Epidermal melanocyte (primary cell): Measurements from ENCODE around the gene OSGIN1.

Experiments used
- DNase-seq: peaks from one replicate; pipeline ENCODE4 v3.0.0; 2011; ENCODE audit warnings: low spot score; ENCODE audit not compliant: insufficient read length

OSGIN1 gene

DNA sequence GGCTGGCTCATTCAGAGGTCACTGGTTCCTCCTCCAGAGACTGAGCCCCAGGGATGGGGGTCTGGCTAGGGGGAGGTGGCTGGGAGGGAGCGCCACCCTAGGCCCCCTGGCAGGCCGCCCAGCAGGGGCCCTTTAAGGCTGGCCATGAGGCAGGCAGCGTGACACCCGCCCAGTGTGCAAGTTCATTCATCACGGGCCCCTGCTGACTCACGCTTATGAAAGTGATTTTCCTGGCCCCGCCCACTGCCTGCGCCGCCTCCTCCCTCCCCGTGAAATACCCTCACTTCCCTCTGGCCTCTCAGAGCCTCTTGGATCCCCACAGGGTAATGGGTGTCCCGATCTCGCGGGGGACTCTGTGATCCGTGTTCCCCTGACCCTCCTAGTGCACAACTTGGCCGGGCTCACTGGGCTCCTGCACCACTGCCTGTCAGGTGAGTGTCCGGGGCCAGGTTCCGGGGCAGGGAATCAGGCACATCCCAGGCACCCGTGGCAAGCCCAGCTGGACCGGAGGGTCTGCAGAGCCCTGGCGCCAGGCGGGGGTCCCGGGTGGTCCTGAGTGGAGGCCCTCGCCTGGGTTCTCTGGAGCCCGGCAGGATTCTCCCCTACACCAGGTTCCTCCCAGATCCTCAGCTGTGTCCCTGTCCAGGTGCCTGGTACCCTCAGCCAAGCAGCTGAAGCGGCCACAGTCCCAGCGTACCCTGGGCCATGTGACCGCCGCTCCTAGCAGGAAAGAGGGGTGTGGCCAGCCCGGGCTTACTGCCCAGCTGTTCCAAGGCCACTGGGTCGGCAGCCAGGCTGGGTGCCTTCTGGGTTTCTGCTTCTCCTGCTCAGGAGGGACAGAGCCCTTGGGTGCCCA is at the start of gene OSGIN1:
Gene OSGIN1, plus strand, starts transcription at position 301 of the 856 bp plus-strand sequence. CDS start 4,432 bp downstream, outside the sequence.
- DNase-seq = peak; percentile 82

- no peak for DNase-seq
Observed at GRCh38 chr16:83903751-83904150, 49.3 kb upstream of the OSGIN1 start.

- DNase-seq = no peak
Observed at GRCh38 chr16:83906683-83907082, 46.4 kb upstream of the OSGIN1 start.

DNA sequence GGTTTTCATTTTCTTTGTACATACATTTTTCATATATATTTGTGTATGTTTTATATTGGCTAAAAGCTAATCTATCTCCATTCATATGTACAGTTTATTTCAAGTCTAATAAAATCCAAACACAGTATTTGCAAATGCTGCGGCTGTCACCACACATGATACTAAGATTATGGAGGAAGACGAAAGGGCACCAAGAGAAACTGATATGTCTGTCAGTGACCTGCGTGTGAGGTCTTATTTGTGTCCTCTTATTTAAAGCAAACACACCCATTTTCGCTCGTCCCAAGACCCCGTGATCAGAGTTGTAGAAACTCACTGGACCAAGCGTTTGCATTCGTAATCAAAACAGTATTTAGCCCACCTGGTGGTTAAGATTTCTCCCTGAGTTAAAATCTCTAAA is 45.9 kb upstream of the OSGIN1 start:
- no peak for DNase-seq

DNA sequence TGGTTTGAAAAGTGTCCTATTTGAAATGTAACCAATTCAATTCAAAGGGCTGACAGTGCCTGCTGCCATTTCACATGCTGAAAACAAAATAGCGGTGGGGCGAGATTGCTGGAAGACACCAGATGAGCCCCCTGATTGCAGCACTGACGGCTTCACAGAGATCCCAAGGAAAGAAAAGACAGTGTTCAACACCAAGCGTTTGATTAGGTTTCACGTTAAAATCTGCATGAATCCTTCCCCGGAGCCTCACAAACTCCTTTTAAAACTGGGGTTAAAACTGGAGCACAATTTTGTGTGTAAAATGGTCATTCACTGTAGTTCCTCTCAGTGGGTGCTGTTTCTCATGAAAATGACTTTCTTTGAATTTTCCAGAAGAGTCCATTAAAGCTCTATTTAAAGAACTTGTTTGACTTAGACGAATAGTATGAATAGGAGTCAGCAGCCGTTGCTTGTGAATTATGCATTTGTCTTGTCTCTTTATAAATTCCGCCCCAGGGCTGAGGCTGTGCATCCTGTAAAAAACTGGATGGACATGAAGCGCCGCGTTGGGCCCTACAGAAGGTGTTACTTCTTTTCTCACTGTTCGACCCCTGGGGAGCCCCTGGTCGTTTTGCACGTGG is 45.3 kb upstream of the OSGIN1 start:
- peak; percentile 70 for DNase-seq

GRCh38 chr16:83908798-83909197 is 44.2 kb upstream of the OSGIN1 start:
- no peak for DNase-seq

GRCh38 chr16:83911290-83911689 is 41.8 kb upstream of the OSGIN1 start:
- DNase-seq = no peak

DNA sequence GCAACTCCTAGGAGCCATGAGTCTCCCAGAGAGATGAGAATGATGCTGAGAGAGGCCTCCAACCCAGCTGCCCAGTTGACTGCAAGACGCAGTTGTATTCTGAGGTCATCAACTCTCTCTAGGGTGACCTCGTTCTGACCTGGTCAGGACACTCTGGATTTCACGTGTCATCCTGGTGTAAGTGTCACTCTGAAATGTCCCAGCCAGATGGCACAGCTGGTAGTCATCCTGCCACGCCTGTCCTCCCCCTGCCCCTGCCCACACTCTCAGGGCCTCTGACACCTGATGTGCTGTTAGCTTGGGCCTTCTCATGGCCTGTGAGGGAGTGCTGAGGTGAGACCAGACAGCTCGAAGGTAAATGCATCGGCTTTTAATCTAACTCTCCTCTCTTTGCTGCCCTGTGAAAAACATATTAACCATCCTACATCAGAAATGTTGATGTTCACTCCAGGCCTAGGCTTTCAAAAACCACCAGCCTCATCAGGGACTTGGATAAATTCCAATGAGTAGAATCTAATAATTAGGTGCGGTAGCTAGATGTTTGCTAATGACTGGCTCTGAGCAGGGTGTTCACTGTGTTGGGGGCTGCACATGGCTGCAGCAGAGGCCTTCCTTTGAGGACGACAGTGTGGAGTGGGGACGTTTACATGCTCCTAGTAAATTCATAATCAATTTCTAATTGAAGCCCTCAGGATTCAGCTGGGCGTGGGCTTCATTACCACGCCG is 40.4 kb upstream of the OSGIN1 start:
- DNase-seq = no peak

- no peak for DNase-seq
Observed at GRCh38 chr16:83913245-83913633, 39.8 kb upstream of the OSGIN1 start.

DNA sequence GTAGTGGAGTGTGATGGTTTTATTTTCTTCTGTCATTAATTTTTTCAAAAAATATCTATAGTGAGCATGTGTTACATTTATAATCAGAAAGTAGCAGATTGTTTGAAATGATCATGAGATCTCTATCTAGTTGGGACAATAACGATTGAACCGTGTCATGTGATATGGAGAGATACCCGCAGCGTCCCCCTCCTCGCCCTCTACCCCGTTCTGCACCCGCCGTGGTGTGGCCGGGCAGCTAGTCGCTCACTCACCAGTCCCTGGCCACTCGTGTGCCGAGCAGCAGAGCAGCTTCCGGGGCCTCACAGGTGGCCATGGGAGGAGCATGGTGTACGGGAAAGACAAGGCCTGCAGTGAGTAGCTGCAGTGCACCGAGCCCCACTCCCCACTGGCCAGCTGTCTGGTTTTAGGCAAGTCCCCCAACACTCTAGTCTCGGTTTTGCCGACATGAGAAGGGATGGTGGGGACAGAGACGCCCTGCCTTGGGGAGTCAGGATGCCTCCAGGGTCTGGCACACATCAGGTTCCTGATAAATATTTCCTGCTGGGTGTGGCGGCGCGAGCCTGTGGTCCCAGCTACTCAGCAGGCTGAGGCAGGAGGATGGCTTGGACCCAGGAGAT is 38.8 kb upstream of the OSGIN1 start:
- no peak for DNase-seq

GRCh38 chr16:83915081-83915480 is 38.0 kb upstream of the OSGIN1 start:
- DNase-seq = no peak

GRCh38 chr16:83915491-83915890 is 37.5 kb upstream of the OSGIN1 start:
- no peak for DNase-seq

DNA sequence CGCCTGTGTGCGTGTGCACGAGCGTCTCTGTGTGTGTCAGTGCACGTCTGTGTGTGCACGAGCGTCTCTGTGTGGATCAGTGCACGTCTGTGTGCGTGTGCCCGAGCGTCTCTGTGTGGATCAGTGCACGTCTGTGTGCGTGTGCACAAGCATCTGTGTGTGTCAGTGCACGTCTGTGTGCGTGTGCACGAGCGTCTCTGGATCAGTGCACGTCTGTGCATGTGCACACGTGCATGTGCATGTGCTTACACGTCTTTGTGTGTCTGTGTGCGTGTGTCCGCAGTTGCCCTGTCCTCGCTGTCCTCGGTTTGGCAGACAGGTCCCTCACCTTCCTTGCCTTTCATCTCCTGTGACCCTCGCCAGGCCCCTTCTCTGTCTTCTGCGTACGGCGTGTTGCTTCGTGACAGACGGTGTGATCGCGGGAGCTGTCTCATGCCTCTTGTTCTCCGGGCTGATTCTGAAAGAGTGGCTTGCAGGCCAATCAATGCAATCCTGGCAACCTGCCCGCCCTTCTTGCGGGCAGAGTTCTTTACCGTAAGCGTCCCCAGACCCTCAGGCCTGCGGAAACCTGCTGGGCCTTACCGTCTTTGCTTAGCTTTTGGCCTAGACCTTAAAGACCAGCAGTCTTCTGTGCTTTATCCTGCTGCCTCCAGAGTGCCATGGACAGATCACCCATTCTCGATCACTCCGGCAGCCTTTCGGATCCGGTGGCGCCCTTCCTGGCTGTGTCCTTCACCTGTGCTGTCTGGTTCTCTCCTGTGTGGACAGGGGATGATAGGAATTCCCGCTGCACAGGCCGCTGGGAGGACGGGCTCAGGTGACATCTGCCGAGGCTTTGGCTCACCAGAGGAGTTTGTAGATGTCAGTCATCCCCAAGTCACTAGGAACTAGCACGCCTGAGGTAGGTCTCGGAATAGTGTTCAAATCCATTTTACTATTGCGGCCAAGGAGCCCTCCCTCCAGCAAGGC is 35.6 kb upstream of the OSGIN1 start:
- no peak for DNase-seq

DNA sequence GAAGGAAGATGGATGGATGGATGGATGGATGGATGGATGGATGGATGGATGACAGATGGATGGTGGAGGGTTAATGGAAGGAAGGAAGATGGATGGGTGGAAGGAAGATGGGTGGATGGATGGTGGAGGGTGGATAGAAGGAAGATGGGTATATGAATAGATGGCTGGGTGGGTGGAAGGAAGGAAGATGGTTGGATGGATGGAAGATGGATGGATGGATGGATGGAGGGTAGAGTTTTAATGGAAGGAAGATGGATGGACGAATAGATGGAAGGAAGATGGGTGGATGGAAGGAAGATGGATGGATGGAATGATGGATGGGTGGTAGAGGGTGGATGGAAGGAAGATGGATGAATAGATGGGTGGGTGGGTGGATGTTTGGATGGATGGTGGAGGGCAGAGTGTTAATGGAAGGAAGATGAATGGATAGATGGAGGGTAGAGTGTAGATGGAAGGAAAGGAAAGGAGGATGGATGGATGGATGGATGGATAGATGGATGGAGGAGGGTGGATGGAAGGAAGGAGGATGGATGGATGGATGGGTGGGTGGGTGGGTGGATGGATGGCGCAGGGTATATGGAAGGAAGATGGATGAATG is 32.0 kb upstream of the OSGIN1 start:
- no peak for DNase-seq

DNA sequence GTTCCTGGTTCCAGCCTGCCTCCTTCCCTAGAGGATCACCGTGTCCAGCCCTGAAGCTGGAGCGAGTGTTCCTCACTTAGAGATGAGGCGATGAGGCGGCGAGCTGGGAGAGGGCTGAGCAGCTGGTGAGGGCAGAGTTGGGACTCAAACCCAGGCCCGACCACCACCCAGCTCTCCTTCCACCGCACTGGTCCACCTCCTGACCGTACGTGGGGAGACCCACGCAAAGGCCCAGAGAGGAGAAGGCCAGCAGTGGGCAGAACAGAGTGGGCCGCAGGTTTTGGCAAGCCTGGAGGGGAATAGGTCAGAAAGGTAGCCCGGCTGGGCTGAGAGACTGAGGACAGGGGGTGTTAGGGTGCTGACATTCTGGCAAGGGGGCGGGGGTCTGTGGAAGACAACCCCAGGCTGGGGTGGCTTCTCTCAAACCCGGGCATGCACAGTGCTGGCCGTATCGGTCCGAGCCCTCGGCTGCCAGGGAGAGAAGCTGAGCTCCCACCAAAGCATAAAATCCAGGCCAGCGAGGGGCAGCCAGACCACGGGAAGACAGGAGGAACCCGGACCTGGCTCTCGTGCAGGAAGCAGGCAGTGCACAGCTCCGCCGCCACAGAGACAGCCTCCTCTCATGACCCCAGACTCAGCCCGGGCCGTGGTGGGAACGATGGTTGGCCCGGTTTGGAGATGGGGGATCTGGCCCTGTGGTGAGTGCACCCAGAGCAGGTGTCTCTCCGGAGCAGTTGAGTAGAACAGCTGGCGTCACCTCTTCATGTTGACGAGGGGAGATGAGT is 29.3 kb upstream of the OSGIN1 start:
- no peak for DNase-seq

DNA sequence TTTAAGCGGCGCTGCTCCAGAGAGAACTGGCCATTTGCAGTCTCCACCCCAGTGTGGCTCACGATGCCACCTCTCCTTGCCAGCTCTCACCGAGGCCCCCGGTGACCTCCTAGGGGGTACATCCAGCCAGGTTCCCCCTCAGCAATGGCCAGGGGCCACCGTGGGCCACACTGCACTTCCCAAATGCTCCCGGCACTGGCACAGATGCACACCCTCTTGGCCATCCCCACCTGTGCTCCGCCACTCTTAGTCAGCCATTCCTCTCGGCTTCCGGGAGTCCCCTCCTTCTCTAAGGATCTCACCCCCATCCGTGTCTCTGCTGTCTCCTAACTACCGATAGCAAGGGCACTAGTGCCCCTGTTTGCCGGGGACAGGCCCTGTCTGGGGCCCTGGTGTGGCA is 28.4 kb upstream of the OSGIN1 start:
- DNase-seq = no peak

GRCh38 chr16:83925095-83925905 is 27.7 kb upstream of the OSGIN1 start:
- DNase-seq = no peak

GRCh38 chr16:83925957-83926725 is 26.9 kb upstream of the OSGIN1 start:
- DNase-seq = no peak
